Stomach (tissue), 9 donors: ENCODE results near the gene ATAD3B. TPM values are rescaled to one million over a fixed set of nuclear protein-coding genes. Genes with fewer than 3 reads are reported as not detected.
"Not testable (repeated sequence)": the region's sequence is repeated elsewhere in the genome, so short reads cannot be mapped to it uniquely, and the experiment has no call there.

ENCODE experiments used
- DNase-seq, 2 donors: peaks; one replicate each; pipeline versions ENCODE4 v3.0.0 to v3.0.0-alpha.2; 2013 to 2019
- H3K27ac ChIP-seq, 5 donors: fragments of 200-600 bp in 4 of 5; sonication (generic) in 4 of 5; one replicate each; pipeline ENCODE4 v1.5.1; 2013 to 2019; ENCODE audit warnings: mild to moderate bottlenecking in 1 of 5, moderate library complexity in 1 of 5
- H3K27me3 ChIP-seq, 3 donors: fragments of 200-600 bp; sonication (generic); one replicate each; pipeline ENCODE4 v1.5.1; 2017 to 2019; ENCODE audit warnings: mixed run types in 1 of 3
- H3K36me3 ChIP-seq, 4 donors: fragments of 200-600 bp; sonication (generic); 1 replicate in 3 of 4; 2 replicates in 1 of 4; pipeline ENCODE4 v1.5.1; 2016 to 2019
- H3K4me1 ChIP-seq, 4 donors: fragments of 200-600 bp; sonication (generic); one replicate each; pipeline ENCODE4 v1.5.1; 2016 to 2019
- H3K4me3 ChIP-seq, 4 donors: fragments of 200-600 bp; sonication (generic) in 3 of 4; one replicate each; pipeline ENCODE4 v1.5.1; 2016 to 2019; ENCODE audit warnings: mild to moderate bottlenecking in 1 of 4
- H3K9me3 ChIP-seq, 4 donors: fragments of 200-600 bp; sonication (generic); one replicate each; pipeline ENCODE4 v1.5.1; 2016 to 2019
- CTCF ChIP-seq, 7 experiments: fragments of 450-650 bp in 4 of 7; fragments of 200-600 bp in 3 of 7; sonication (generic) in 3 of 7; IDR thresholded peaks; one replicate each; pipeline ENCODE4 v1.5.1; 2016 to 2019; ENCODE audit warnings: antibody characterized with exemption in 7 of 7, control low read depth in 2 of 7, mild to moderate bottlenecking in 1 of 7
- EP300 ChIP-seq: sonication (generic); formaldehyde crosslinking; IDR thresholded peaks from one replicate; pipeline ENCODE4 v1.6.1; 2017; ENCODE audit warnings: antibody characterized with exemption
- POLR2A ChIP-seq, 4 donors: fragments of 450-650 bp; IDR thresholded peaks; one replicate each; pipeline ENCODE4 v1.6.1; 2016; ENCODE audit warnings: antibody characterized with exemption in 4 of 4, control low read depth in 2 of 4, mild to moderate bottlenecking in 1 of 4, moderate library complexity in 1 of 4
- POLR2AphosphoS5 ChIP-seq, 3 donors: sonication (generic); formaldehyde crosslinking; IDR thresholded peaks; one replicate each; pipeline ENCODE4 v1.6.1; 2016; ENCODE audit warnings: antibody characterized with exemption in 3 of 3
- WGBS, 5 donors: extraction: QIAGEN DNeasy Blood & Tissue Kit in 3 of 5; methylation state at CpG; one replicate each; pipeline versions ENCODE4 v1.1.5 to v1.1.7; 2013 to 2018; 5-methylcytosine and 5-hydroxymethylcytosine counted together
- intact Hi-C: fragments of 100-400 bp; cut with DNase I; formaldehyde crosslinking; loops from one replicate; pipeline ENCODE4 v1.15.1; 2023; ENCODE audit warnings: low total_unique reads
- polyA plus RNA-seq, 3 donors: library from polyadenylated mRNA; stranded (reverse); fragments of 200-250 nt; gene quantifications; one replicate each; pipeline ENCODE4 v1.2.3, GENCODE V29; 2013
- total RNA-seq, 5 donors: library from RNA; depleted of rRNA; stranded (reverse); fragments of >200 nt; gene quantifications; one replicate each; pipeline versions ENCODE4 v1.1.0 to v1.2.3, GENCODE V29; 2014 to 2016
- donor health status: healthy with polysubstance abuse.
- donor health status: Bipolar disorder and iron deficiency.
- donor health status: healthy.

ATAD3B gene
- total and polyA plus RNA-seq, 8 donors = 8.2 to 91.5 (median 21.1) TPM

DNA sequence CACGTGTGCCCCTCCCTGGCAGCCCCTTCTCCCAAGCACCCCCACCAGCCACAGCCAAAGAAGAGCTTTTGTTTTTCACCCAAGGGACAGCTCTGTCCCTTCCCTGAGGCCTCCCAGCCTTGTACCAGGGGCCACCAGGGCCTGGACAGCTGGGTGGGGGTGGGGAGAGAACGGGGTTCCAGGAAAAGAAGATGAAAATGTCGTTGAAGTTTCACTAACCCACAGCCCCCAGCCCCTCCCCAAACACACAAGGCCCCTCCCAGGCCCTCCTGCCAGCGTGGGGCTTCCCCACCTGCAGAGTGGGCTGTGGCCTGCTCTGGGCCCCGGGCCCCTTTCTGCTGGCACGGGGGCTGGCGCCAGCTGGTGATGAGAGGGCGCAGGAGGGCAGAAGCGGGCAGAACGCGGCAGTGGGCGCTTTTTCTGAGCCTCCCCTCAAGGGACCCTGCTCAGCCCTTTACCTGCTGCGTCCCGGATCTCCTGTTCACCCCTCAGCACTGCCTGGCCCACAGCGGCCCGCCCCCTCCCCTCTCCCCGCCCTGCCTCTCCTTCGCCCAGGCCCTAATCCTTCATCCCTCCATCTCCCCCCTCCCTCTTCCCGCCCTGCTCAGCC, 45.0 kb upstream of the ATAD3B start:
- TF ChIP-seq EP300 = no peak
- TF ChIP-seq CTCF (IDR thresholded peaks at IDR 0.05) = no peak
- TF ChIP-seq POLR2AphosphoS5 (IDR thresholded peaks at IDR 0.05) = no peak
- no peak for TF ChIP-seq POLR2A (IDR thresholded peaks at IDR 0.05)
- H3K36me3 ChIP-seq = no peaks in the 10 kb centered on the region
- 27 to 60% (median 36%) methylated on average over 17 to 19 of the region's 19 CpGs for WGBS, 5 donors
- H3K27ac ChIP-seq = peak overlapping the region in 3 of 5 donors; percentile 19 to 83 (median 39)
- H3K9me3 ChIP-seq = no peaks in the 10 kb centered on the region
- H3K4me1 ChIP-seq = peaks cover 27 to 47% (median 37%) of the 10 kb centered on the region in 4 donors
- H3K27me3 ChIP-seq = peaks cover 0 to 30% (median 4%) of the 10 kb centered on the region in 3 donors
- H3K4me3 ChIP-seq = no peak overlapping the region
- intact Hi-C loops = no loop called here
- peak in 1 of 2 donors; percentile 16 for DNase-seq

- Histone ChIP-seq H3K27me3 (peaks cover 0 to 29% (median 4%) of the 10 kb centered on the region in 3 donors), H3K4me1 (peaks cover 34 to 51% (median 43%) of the 10 kb centered on the region in 4 donors), H3K36me3 (no peaks in the 10 kb centered on the region), H3K27ac (peak overlapping the region in 4 of 5 donors; percentile 14 to 83 (median 50)), H3K4me3 (peak overlapping the region; percentile 38 to 52 (median 48)), H3K9me3 (no peaks in the 10 kb centered on the region)
- TF ChIP-seq POLR2A (IDR thresholded peaks at IDR 0.05) (no peak), EP300 (no peak), CTCF (IDR thresholded peaks at IDR 0.05) (no peak), POLR2AphosphoS5 (IDR thresholded peaks at IDR 0.05) (no peak)
- whole genome bisulfite sequencing, 5 donors = 9 to 51% (median 11%) methylated on average over 19 to 66 of the region's 66 CpGs
- DNase-seq = peak in 1 of 2 donors; percentile 73
- intact Hi-C loops = no loop called here
These were observed 44.3 kb upstream of the ATAD3B start for GRCh38 chr1:1427106-1427819.

DNA sequence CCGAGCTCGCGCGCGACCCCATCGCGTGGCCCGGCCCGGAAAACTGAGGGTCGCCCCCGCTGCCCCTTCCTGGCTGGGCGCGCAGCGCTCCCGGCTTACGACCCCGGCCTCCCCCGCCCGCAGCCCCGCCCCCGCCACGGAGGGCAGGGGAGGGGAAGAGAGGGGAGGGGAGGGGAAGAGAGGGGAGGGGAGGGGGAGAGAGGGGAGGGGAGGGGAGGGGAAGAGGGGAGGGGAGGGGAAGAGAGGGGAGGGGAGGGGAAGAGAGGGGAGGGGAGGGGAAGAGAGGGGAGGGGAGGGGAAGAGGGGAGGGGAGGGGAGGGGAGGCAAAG, 43.8 kb upstream of the ATAD3B start:
- Histone ChIP-seq H3K4me1 (peaks cover 39 to 57% (median 46%) of the 10 kb centered on the region in 4 donors), H3K27me3 (peaks cover 0 to 29% (median 4%) of the 10 kb centered on the region in 3 donors), H3K27ac (peak overlapping the region in 3 of 5 donors; percentile 14 to 83 (median 76)), H3K36me3 (no peaks in the 10 kb centered on the region), H3K9me3 (no peaks in the 10 kb centered on the region), H3K4me3 (peak overlapping the region; percentile 38 to 52 (median 48))
- TF ChIP-seq POLR2A (IDR thresholded peaks at IDR 0.05) = no peak
- no peak for TF ChIP-seq EP300
- TF ChIP-seq CTCF (IDR thresholded peaks at IDR 0.05) = no peak
- TF ChIP-seq POLR2AphosphoS5 (IDR thresholded peaks at IDR 0.05) = no peak
- no peak for DNase-seq
- intact Hi-C loops = no loop called here
- WGBS, 5 donors = 2% methylated on average over 7 to 19 of the region's 22 CpGs; no CpG with 5 or more reads in 3 of the 5 donors

- peak in 1 of 2 donors; percentile 24 for DNase-seq
- no peaks in the 10 kb centered on the region for H3K9me3 ChIP-seq
- intact Hi-C loops = no loop called here
- H3K4me3 ChIP-seq = no peak overlapping the region
- TF ChIP-seq EP300 = no peak
- TF ChIP-seq CTCF (IDR thresholded peaks at IDR 0.05) = no peak
- no peak for TF ChIP-seq POLR2A (IDR thresholded peaks at IDR 0.05)
- no peak for TF ChIP-seq POLR2AphosphoS5 (IDR thresholded peaks at IDR 0.05)
- peaks cover 42 to 60% (median 47%) of the 10 kb centered on the region in 4 donors for H3K4me1 ChIP-seq
- peaks cover 0 to 29% (median 4%) of the 10 kb centered on the region in 3 donors for H3K27me3 ChIP-seq
- H3K36me3 ChIP-seq = no peaks in the 10 kb centered on the region
- H3K27ac ChIP-seq = peak overlapping the region; percentile 2 to 66 (median 20)
- WGBS, 5 donors = 75 to 85% (median 81%) methylated on average over 12 to 18 of the region's 19 CpGs
These were observed 43.4 kb upstream of the ATAD3B start for GRCh38 chr1:1428174-1428573.

DNA sequence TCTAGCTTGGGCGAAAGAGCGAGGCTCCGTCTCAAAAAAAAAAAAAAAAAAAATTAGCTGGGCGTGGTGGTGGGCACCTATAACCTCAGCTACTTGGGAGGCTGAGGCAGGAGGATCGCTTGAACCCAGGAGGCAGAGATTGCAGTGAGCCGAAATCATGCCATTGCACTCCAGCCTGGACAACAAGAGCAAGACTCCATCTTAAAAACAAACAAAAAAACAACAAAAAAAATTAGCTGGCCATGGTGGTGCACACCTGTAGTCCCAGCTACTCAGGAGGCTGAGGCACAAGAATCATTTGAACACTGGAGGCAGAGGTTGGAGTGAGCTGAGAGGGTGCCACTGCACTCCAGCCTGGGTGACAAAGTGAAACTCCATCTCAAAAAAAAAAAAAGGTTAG, 42.6 kb upstream of the ATAD3B start:
- intact Hi-C loops, H3K4me3 ChIP-seq, H3K36me3 ChIP-seq, H3K9me3 ChIP-seq, DNase-seq: not testable (repeated sequence)
- Histone ChIP-seq H3K27me3 (peaks cover 0 to 32% (median 4%) of the 10 kb centered on the region in 3 donors), H3K4me1 (peaks cover 50 to 68% (median 55%) of the 10 kb centered on the region in 4 donors), H3K27ac (peak overlapping the region in 3 of 5 donors; percentile 90 to 96 (median 92))
- 90 to 96% (median 94%) methylated on average over 5 to 6 of the region's 6 CpGs for WGBS, 5 donors
